Natural killer cell (primary cell): ENCODE results near the gene OR51V1. TPM values are rescaled to one million over a fixed set of nuclear protein-coding genes. Genes with fewer than 3 reads are reported as not detected.
"Not testable (repeated sequence)": the region's sequence is repeated elsewhere in the genome, so short reads cannot be mapped to it uniquely, and the experiment has no call there.

ENCODE experiments used
- ATAC-seq, 3 donors: fragments of 150-1000 bp in 2 of 3; fragments of 200-7000 bp in 1 of 3; cut with Tn5 transposase; 1 replicate in 1 of 3; 2 replicates in 2 of 3; pipeline ENCODE4 v1.10.0; 2021; ENCODE audit warnings: mild to moderate bottlenecking in 2 of 3, moderate library complexity in 2 of 3
- DNase-seq, 2 donors: peaks; one replicate each; pipeline versions ENCODE4 v3.0.0 to v3.0.0-alpha.2; 2013 to 2021; ENCODE audit warnings: mixed read lengths in 1 of 2
- H3K27ac ChIP-seq: one replicate; pipeline ENCODE4 v1.5.1; 2013; ENCODE audit warnings: mild to moderate bottlenecking, low read length
- H3K27me3 ChIP-seq: one replicate; pipeline ENCODE4 v1.6.1; 2013; ENCODE audit warnings: low read length; ENCODE audit not compliant: control insufficient read depth, insufficient read depth
- H3K36me3 ChIP-seq: one replicate; pipeline ENCODE4 v1.6.1; 2013; ENCODE audit warnings: low read length; ENCODE audit not compliant: control insufficient read depth, insufficient read depth
- H3K4me1 ChIP-seq: one replicate; pipeline ENCODE4 v1.6.1; 2013; ENCODE audit warnings: low read length; ENCODE audit not compliant: control insufficient read depth, insufficient read depth
- H3K4me3 ChIP-seq: one replicate; pipeline ENCODE4 v1.5.1; 2013; ENCODE audit warnings: low read length
- H3K9me3 ChIP-seq: one replicate; pipeline ENCODE4 v1.6.1; 2013; ENCODE audit warnings: low read length; ENCODE audit not compliant: control insufficient read depth, insufficient read depth
- H3K27ac Mint-ChIP-seq, 2 donors: one replicate each; pipeline ENCODE4 v1.8.0; 2022; ENCODE audit warnings: mild to moderate bottlenecking in 2 of 2, mixed read lengths in 2 of 2, moderate library complexity in 1 of 2
- H3K27me3 Mint-ChIP-seq, 2 donors: one replicate each; pipeline ENCODE4 v1.8.0; 2022; ENCODE audit warnings: low read depth in 2 of 2, mixed read lengths in 2 of 2
- H3K36me3 Mint-ChIP-seq: one replicate; pipeline ENCODE4 v1.8.0; 2022; ENCODE audit warnings: mixed read lengths
- H3K4me1 Mint-ChIP-seq, 2 donors: one replicate each; pipeline ENCODE4 v1.8.0; 2022; ENCODE audit warnings: mixed read lengths in 2 of 2
- H3K4me3 Mint-ChIP-seq: one replicate; pipeline ENCODE4 v1.8.0; 2022; ENCODE audit warnings: mild to moderate bottlenecking, moderate library complexity, mixed read lengths
- H3K9me3 Mint-ChIP-seq, 2 donors: one replicate each; pipeline ENCODE4 v1.8.0; 2022; ENCODE audit warnings: mixed read lengths in 2 of 2
- CTCF ChIP-seq: fragments of 200-600 bp; IDR thresholded peaks from one replicate; pipeline ENCODE4 v1.8.0; 2022; ENCODE audit warnings: antibody characterized with exemption
- WGBS: methylation state at CpG from one replicate; pipeline ENCODE4 v1.1.7; 2013; ENCODE audit warnings: missing lambda C conversion rate; ENCODE audit not compliant: insufficient coverage; 5-methylcytosine and 5-hydroxymethylcytosine counted together
- intact Hi-C: fragments of 100-400 bp; cut with micrococcal nuclease; formaldehyde crosslinking; loops from one replicate; pipeline ENCODE4 v1.14.2; 2022
- total RNA-seq, 4 donors: library from RNA; stranded (reverse); fragments of 120-200 nt in 1 of 4; gene quantifications; one replicate each; pipeline versions ENCODE4 v1.2.3 to v1.2.4, GENCODE V29; 2013 to 2022

The OR51V1 gene
- total RNA-seq, 3 donors from 2014 or later (not counting 1 experiment from before 2014, with no cell fraction given) = not detected

GRCh38 chr11:5178046-5178837 lies 22.2 kb downstream of the OR51V1 start:
- H3K9me3 Mint-ChIP-seq = peaks cover 0 to 2% of the 10 kb centered on the region in 2 donors

GRCh38 chr11:5174934-5175333 lies 25.5 kb downstream of the OR51V1 start:
- Histone ChIP-seq H3K27me3 (no peaks in the 10 kb centered on the region), H3K27ac (no peak overlapping the region), H3K4me1 (no peaks in the 10 kb centered on the region), H3K36me3 (no peaks in the 10 kb centered on the region), H3K9me3 (no peaks in the 10 kb centered on the region), H3K4me3 (no peak overlapping the region)
- no peaks in the 10 kb centered on the region for H3K36me3 Mint-ChIP-seq
- no peak overlapping the region for H3K4me3 Mint-ChIP-seq
- DNase-seq (no peak), ATAC-seq (no peak)
- peaks cover 2% of the 10 kb centered on the region in 2 donors for H3K9me3 Mint-ChIP-seq
- 95% methylated on average over 6 of the region's 7 CpGs for WGBS
- no peak for TF ChIP-seq CTCF
- intact Hi-C loops = no loop called here
- H3K27ac Mint-ChIP-seq = no peak overlapping the region
- H3K4me1 Mint-ChIP-seq = no peaks in the 10 kb centered on the region
- H3K27me3 Mint-ChIP-seq = no peaks in the 10 kb centered on the region

More at GRCh38 chr11:5178046-5178837, 22.2 kb downstream of the OR51V1 start:
- no peaks in the 10 kb centered on the region for H3K27me3 ChIP-seq
- 87% methylated on average over 9 of the region's 10 CpGs for WGBS
- no peak for TF ChIP-seq CTCF
- H3K27ac ChIP-seq = no peak overlapping the region
- no peak for ATAC-seq
- Mint-ChIP-seq H3K4me3 (no peak overlapping the region), H3K27ac (no peak overlapping the region), H3K27me3 (no peaks in the 10 kb centered on the region), H3K36me3 (no peaks in the 10 kb centered on the region), H3K4me1 (no peaks in the 10 kb centered on the region)
- H3K9me3 ChIP-seq = no peaks in the 10 kb centered on the region
- H3K4me1 ChIP-seq = no peaks in the 10 kb centered on the region
- no peak for DNase-seq
- intact Hi-C loops = no loop called here
- H3K36me3 ChIP-seq = no peaks in the 10 kb centered on the region
- H3K4me3 ChIP-seq = no peak overlapping the region

GRCh38 chr11:5171856-5172255 lies 28.6 kb downstream of the OR51V1 start:
- intact Hi-C loops = no loop called here
- DNase-seq = no peak

GRCh38 chr11:5165898-5166297 lies 34.6 kb downstream of the OR51V1 start:
- H3K27me3 ChIP-seq, H3K36me3 Mint-ChIP-seq, H3K4me3 Mint-ChIP-seq, H3K4me3 ChIP-seq, H3K9me3 Mint-ChIP-seq, H3K4me1 Mint-ChIP-seq, H3K36me3 ChIP-seq, H3K27ac Mint-ChIP-seq, DNase-seq, H3K4me1 ChIP-seq, ATAC-seq, H3K27me3 Mint-ChIP-seq, intact Hi-C loops, H3K27ac ChIP-seq, H3K9me3 ChIP-seq: not testable (repeated sequence)

More at GRCh38 chr11:5171856-5172255, 28.6 kb downstream of the OR51V1 start:
- no peaks in the 10 kb centered on the region for H3K9me3 ChIP-seq
- no peak overlapping the region for H3K4me3 Mint-ChIP-seq
- H3K27ac ChIP-seq = no peak overlapping the region
- H3K36me3 Mint-ChIP-seq = no peaks in the 10 kb centered on the region
- H3K4me3 ChIP-seq = no peak overlapping the region
- H3K4me1 Mint-ChIP-seq = no peaks in the 10 kb centered on the region
- no peaks in the 10 kb centered on the region for H3K4me1 ChIP-seq
- H3K27me3 ChIP-seq = no peaks in the 10 kb centered on the region
- no peak for ATAC-seq
- TF ChIP-seq CTCF = no peak
- H3K9me3 Mint-ChIP-seq = peaks cover 0 to 2% of the 10 kb centered on the region in 2 donors
- no peaks in the 10 kb centered on the region for H3K36me3 ChIP-seq
- no peaks in the 10 kb centered on the region for H3K27me3 Mint-ChIP-seq
- H3K27ac Mint-ChIP-seq = no peak overlapping the region
- WGBS = 76% methylated on average over 2 of the region's 2 CpGs

GRCh38 chr11:5164807-5165206 lies 35.7 kb downstream of the OR51V1 start:
- intact Hi-C loops, H3K27ac Mint-ChIP-seq: not testable (repeated sequence)

GRCh38 chr11:5161045-5161444 lies 39.4 kb downstream of the OR51V1 start:
- ATAC-seq, H3K36me3 Mint-ChIP-seq, H3K27me3 Mint-ChIP-seq, intact Hi-C loops, H3K27me3 ChIP-seq, H3K4me3 Mint-ChIP-seq, H3K27ac Mint-ChIP-seq, H3K9me3 ChIP-seq, H3K4me3 ChIP-seq, H3K4me1 ChIP-seq, H3K4me1 Mint-ChIP-seq, H3K9me3 Mint-ChIP-seq, H3K36me3 ChIP-seq, DNase-seq, H3K27ac ChIP-seq: not testable (repeated sequence)
- no CpG with 5 or more reads among the region's 1 CpG for WGBS

More at GRCh38 chr11:5164807-5165206, 35.7 kb downstream of the OR51V1 start:
- not testable (repeated sequence) for H3K4me1 ChIP-seq, H3K36me3 ChIP-seq, H3K9me3 ChIP-seq, H3K27ac ChIP-seq, H3K9me3 Mint-ChIP-seq, H3K4me1 Mint-ChIP-seq, H3K36me3 Mint-ChIP-seq, H3K4me3 ChIP-seq, ATAC-seq, H3K27me3 Mint-ChIP-seq, H3K27me3 ChIP-seq, H3K4me3 Mint-ChIP-seq, DNase-seq
- WGBS = 81% methylated on average over 6 of the region's 6 CpGs
